HepG2 (cell line): ENCODE measurements around the gene CHRM2. TPM values are rescaled to one million over a fixed set of nuclear protein-coding genes. Genes with fewer than 3 reads are reported as not detected.

ENCODE experiments used
- ATAC-seq: fragments of 200-7000 bp; cut with Tn5 transposase; 3 replicates; pipeline ENCODE4 v1.9.1; 2020; ENCODE audit warnings: mild to moderate bottlenecking, moderate library complexity
- BruUV-seq: library from RNA; stranded (reverse); fragments of 400-500 nt; replicated peaks from 2 replicates; lab custom pipeline; 2021; lab: Mats Ljungman, UMichigan
- CTCF ChIA-PET: fragments of 300-600 bp; formaldehyde crosslinking; extraction: SDS; loops from one replicate; lab custom pipeline; 2021; ENCODE audit warnings: low total read pairs, inconsistent platforms, low intra/inter-chr PET ratio; lab: Yijun Ruan, JAX
- POLR2A ChIA-PET: fragments of 350-600 bp; sonication (Branson Sonifier 250); formaldehyde crosslinking; loops from one replicate; lab custom pipeline; 2020; ENCODE audit warnings: antibody characterized with exemption, inconsistent platforms; lab: Yijun Ruan, JAX
- DNase-seq: peaks from one replicate; pipeline ENCODE4 v3.0.0-alpha.2; 2015; ENCODE audit warnings: low spot score
- FAIRE-seq: peaks from 3 replicates; lab custom pipeline; 2011; peaks lifted over from hg19 to GRCh38; lab: Jason Lieb, UNC
- H2AFZ ChIP-seq: one replicate; pipeline ENCODE4 v1.6.1; 2011; ENCODE audit warnings: low read length, inconsistent platforms
- H3K27ac ChIP-seq: fragments of 300-600 bp; 3 replicates; pipeline ENCODE4 v1.8.0; 2011; ENCODE audit warnings: mixed run types, mild to moderate bottlenecking, mixed read lengths, low read length, inconsistent platforms; ENCODE audit not compliant: insufficient read depth; ENCODE audit errors: extremely low read length
- H3K27me3 ChIP-seq, 2 experiments: fragments of 200-600 bp in 1 of 2; 2 replicates in 1 of 2; 3 replicates in 1 of 2; pipeline versions ENCODE4 v1.6.0 to v1.8.0; 2011; ENCODE audit warnings: low read length in 2 of 2, mild to moderate bottlenecking in 2 of 2, moderate library complexity in 2 of 2, inconsistent platforms in 1 of 2; ENCODE audit not compliant: insufficient read depth in 2 of 2, control insufficient read depth in 1 of 2
- H3K36me3 ChIP-seq, 2 experiments: fragments of 200-600 bp in 1 of 2; replicated peaks in 1 of 2; 2 replicates in 1 of 2; 3 replicates in 1 of 2; pipeline versions ENCODE4 v1.5.1 to v1.8.0; 2011; ENCODE audit warnings: low read length in 2 of 2, inconsistent platforms in 1 of 2; ENCODE audit not compliant: insufficient read depth in 2 of 2, control insufficient read depth in 1 of 2
- H3K4me1 ChIP-seq: 2 replicates; pipeline ENCODE4 v1.5.1; 2012; ENCODE audit warnings: low read length, inconsistent platforms; ENCODE audit not compliant: insufficient read depth
- H3K4me2 ChIP-seq: 2 replicates; pipeline ENCODE4 v1.6.0; 2011; ENCODE audit warnings: low read depth, low read length, inconsistent platforms
- H3K4me3 ChIP-seq, 3 experiments: fragments of 200-600 bp in 1 of 3; sonication (generic), shearing (Covaris generic) in 1 of 3; replicated peaks in 1 of 3; 2 replicates each; pipeline ENCODE4 v1.5.1; 2011 to 2016; ENCODE audit warnings: low read length in 3 of 3, inconsistent platforms in 2 of 3, low read depth in 2 of 3, mild to moderate bottlenecking in 2 of 3, control low read depth in 1 of 3, mixed read lengths in 1 of 3; ENCODE audit not compliant: insufficient read depth in 1 of 3
- H3K79me2 ChIP-seq: one replicate; pipeline ENCODE4 v1.6.1; 2011; ENCODE audit warnings: low read length, inconsistent platforms; ENCODE audit not compliant: insufficient read depth
- H3K9ac ChIP-seq: 2 replicates; pipeline ENCODE4 v1.6.0; 2011; ENCODE audit warnings: mild to moderate bottlenecking, low read depth, low read length, inconsistent platforms; ENCODE audit not compliant: insufficient read depth
- H3K9me3 ChIP-seq: 2 replicates; pipeline ENCODE4 v1.5.1; 2012; ENCODE audit warnings: mild to moderate bottlenecking, low read length
- H4K20me1 ChIP-seq: 2 replicates; pipeline ENCODE4 v1.6.0; 2011; ENCODE audit warnings: inconsistent platforms, mild to moderate bottlenecking, low read length, moderate library complexity; ENCODE audit not compliant: insufficient read depth
- CBFB ChIP-seq: sonication (generic); formaldehyde crosslinking; IDR thresholded peaks from 2 replicates; pipeline ENCODE4 v1.4.0; 2020; ENCODE audit warnings: missing genetic modification reagents
- E2F1 ChIP-seq: sonication (generic); formaldehyde crosslinking; IDR thresholded peaks from 2 replicates; pipeline ENCODE4 v1.5.0; 2020; ENCODE audit warnings: missing genetic modification reagents
- E2F2 ChIP-seq: sonication (generic); formaldehyde crosslinking; IDR thresholded peaks from 2 replicates; pipeline ENCODE4 v1.4.0; 2020; ENCODE audit warnings: missing genetic modification reagents, borderline replicate concordance
- KLF11 ChIP-seq: IDR thresholded peaks from 2 replicates; pipeline ENCODE4 v1.6.1; 2016; ENCODE audit warnings: missing compliant biosample characterization
- SMARCE1 ChIP-seq: fragments of 450-650 bp; IDR thresholded peaks from 2 replicates; pipeline ENCODE4 v1.6.1; 2017; ENCODE audit warnings: borderline replicate concordance
- TBP ChIP-seq: sonication (generic); formaldehyde crosslinking; IDR thresholded peaks from 2 replicates; pipeline ENCODE4 v1.5.0; 2020; ENCODE audit warnings: missing genetic modification reagents
- U2AF2 ChIP-seq: fragments of 200-400 bp; formaldehyde crosslinking; IDR thresholded peaks from 2 replicates; pipeline ENCODE4 v1.6.1; 2017; ENCODE audit warnings: low read depth, mild to moderate bottlenecking, low read length
- ZFP36 ChIP-seq: fragments of 150-350 bp; IDR thresholded peaks from 2 replicates; pipeline ENCODE4 v1.6.1; 2018; ENCODE audit warnings: borderline replicate concordance, low read length, low read depth; ENCODE audit not compliant: partially characterized antibody
- ZKSCAN8 ChIP-seq: IDR thresholded peaks from 2 replicates; pipeline ENCODE4 v1.6.1; 2016; ENCODE audit warnings: borderline replicate concordance, missing genetic modification reagents, missing compliant biosample characterization
- ZNF484 ChIP-seq: sonication (generic); formaldehyde crosslinking; IDR thresholded peaks from 2 replicates; pipeline ENCODE4 v1.5.1; 2020; ENCODE audit warnings: mild to moderate bottlenecking, low read depth, missing genetic modification reagents, borderline replicate concordance
- ZNF652 ChIP-seq: IDR thresholded peaks from 2 replicates; pipeline ENCODE4 v1.6.1; 2016; ENCODE audit warnings: low read depth, borderline replicate concordance
- WGBS: methylation state at CpG from one replicate; pipeline ENCODE4 v1.1.6; 2017; ENCODE audit warnings: low lambda C conversion rate; 5-methylcytosine and 5-hydroxymethylcytosine counted together
- in situ Hi-C: cut with HindIII; loops from 2 replicates; pipeline ENCODE4 v1.10.0; 2017; ENCODE audit warnings: low pct_unique_long_range_greater_than_20kb; ENCODE audit not compliant: extremely low pct_ligation_motif_present
- intact Hi-C: fragments of 100-400 bp; cut with micrococcal nuclease; formaldehyde crosslinking; loops from one replicate; pipeline ENCODE4 v1.10.0; 2022; ENCODE audit not compliant: unreplicated experiment
- polyA plus RNA-seq, 8 experiments: library from polyadenylated mRNA; depleted of rRNA in 3 of 8; stranded (reverse) in 7 of 8; unstranded in 1 of 8; fragments of >200 nt; fragmentation: Illumina TruSeq in 4 of 8; extraction: Trizol in 4 of 8; gene quantifications; 2 replicates each; pipeline versions ENCODE4 v1.2.1 to v1.2.3, GENCODE V29; 2011 to 2016; ENCODE audit warnings: low read depth in 4 of 8, missing spikeins in 1 of 8, mixed read lengths in 1 of 8; ENCODE audit not compliant: insufficient read depth in 1 of 8
- total RNA-seq, 5 experiments: library from RNA; depleted of rRNA; stranded (reverse); fragments of >200 nt; fragmentation: Illumina TruSeq; extraction: Trizol; gene quantifications; 2 replicates each; pipeline ENCODE4 v1.2.3, GENCODE V29; 2016; ENCODE audit warnings: low read depth in 1 of 5
- TF ChIP-seq, protein P1 (sequence below): sonication (generic); formaldehyde crosslinking; IDR thresholded peaks from 2 replicates; pipeline ENCODE4 v1.4.0; 2020; ENCODE audit warnings: missing genetic modification reagents, borderline replicate concordance
- TF ChIP-seq, protein P2 (sequence below): sonication (generic); formaldehyde crosslinking; IDR thresholded peaks from 2 replicates; pipeline ENCODE4 v1.4.0; 2020; ENCODE audit warnings: missing genetic modification reagents, mild to moderate bottlenecking, borderline replicate concordance
- TF ChIP-seq, protein P3 (sequence below): sonication (generic); formaldehyde crosslinking; conservative IDR thresholded peaks from 2 replicates; pipeline ENCODE4 v1.8.0; 2022; ENCODE audit warnings: missing genetic modification reagents

The CHRM2 gene
- total and polyA plus RNA-seq, 2 of the 13 experiments (the other 11 are each of a cell fraction or from before 2014, with no cell fraction given), result not detected

- DNase-seq, result no peak
- Histone ChIP-seq H2AFZ (no peak overlapping the region), H3K79me2 (no peaks in the 10 kb centered on the region), H3K4me2 (no peak overlapping the region), H3K9me3 (no peaks in the 10 kb centered on the region), H3K4me3 (no peak overlapping the region), H3K27me3 (no peaks in the 10 kb centered on the region), H3K4me1 (no peaks in the 10 kb centered on the region), H3K27ac (no peak overlapping the region), H3K36me3 (no peaks in the 10 kb centered on the region), H3K9ac (no peak overlapping the region), H4K20me1 (no peaks in the 10 kb centered on the region)
- CTCF ChIA-PET, result no interaction called here
- ATAC-seq, result no peak
- WGBS, result 53% methylated on average over 5 of the region's 5 CpGs
- in situ Hi-C loops (no loop called here), intact Hi-C loops (no loop called here)
- POLR2A ChIA-PET, result no interaction called here
- FAIRE-seq, result no peak
- BruUV-seq, result no TSS peak
- TF ChIP-seq, protein P1, sequence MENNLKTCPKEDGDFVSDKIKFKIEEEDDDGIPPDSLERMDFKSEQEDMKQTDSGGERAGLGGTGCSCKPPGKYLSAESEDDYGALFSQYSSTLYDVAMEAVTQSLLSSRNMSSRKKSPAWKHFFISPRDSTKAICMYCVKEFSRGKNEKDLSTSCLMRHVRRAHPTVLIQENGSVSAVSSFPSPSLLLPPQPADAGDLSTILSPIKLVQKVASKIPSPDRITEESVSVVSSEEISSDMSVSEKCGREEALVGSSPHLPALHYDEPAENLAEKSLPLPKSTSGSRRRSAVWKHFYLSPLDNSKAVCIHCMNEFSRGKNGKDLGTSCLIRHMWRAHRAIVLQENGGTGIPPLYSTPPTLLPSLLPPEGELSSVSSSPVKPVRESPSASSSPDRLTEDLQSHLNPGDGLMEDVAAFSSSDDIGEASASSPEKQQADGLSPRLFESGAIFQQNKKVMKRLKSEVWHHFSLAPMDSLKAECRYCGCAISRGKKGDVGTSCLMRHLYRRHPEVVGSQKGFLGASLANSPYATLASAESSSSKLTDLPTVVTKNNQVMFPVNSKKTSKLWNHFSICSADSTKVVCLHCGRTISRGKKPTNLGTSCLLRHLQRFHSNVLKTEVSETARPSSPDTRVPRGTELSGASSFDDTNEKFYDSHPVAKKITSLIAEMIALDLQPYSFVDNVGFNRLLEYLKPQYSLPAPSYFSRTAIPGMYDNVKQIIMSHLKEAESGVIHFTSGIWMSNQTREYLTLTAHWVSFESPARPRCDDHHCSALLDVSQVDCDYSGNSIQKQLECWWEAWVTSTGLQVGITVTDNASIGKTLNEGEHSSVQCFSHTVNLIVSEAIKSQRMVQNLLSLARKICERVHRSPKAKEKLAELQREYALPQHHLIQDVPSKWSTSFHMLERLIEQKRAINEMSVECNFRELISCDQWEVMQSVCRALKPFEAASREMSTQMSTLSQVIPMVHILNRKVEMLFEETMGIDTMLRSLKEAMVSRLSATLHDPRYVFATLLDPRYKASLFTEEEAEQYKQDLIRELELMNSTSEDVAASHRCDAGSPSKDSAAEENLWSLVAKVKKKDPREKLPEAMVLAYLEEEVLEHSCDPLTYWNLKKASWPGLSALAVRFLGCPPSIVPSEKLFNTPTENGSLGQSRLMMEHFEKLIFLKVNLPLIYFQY (CRISPR knock-in tag), result no peak
- TF ChIP-seq TBP (no peak), KLF11 (CRISPR knock-in tag) (no peak), ZFP36 (no peak), SMARCE1 (no peak), ZKSCAN8 (no peak), ZNF652 (CRISPR knock-in tag) (no peak), ZNF484 (CRISPR knock-in tag) (no peak), U2AF2 (no peak), E2F2 (no peak), E2F1 (CRISPR knock-in tag) (no peak), CBFB (CRISPR knock-in tag) (no peak)
- TF ChIP-seq, protein P2, sequence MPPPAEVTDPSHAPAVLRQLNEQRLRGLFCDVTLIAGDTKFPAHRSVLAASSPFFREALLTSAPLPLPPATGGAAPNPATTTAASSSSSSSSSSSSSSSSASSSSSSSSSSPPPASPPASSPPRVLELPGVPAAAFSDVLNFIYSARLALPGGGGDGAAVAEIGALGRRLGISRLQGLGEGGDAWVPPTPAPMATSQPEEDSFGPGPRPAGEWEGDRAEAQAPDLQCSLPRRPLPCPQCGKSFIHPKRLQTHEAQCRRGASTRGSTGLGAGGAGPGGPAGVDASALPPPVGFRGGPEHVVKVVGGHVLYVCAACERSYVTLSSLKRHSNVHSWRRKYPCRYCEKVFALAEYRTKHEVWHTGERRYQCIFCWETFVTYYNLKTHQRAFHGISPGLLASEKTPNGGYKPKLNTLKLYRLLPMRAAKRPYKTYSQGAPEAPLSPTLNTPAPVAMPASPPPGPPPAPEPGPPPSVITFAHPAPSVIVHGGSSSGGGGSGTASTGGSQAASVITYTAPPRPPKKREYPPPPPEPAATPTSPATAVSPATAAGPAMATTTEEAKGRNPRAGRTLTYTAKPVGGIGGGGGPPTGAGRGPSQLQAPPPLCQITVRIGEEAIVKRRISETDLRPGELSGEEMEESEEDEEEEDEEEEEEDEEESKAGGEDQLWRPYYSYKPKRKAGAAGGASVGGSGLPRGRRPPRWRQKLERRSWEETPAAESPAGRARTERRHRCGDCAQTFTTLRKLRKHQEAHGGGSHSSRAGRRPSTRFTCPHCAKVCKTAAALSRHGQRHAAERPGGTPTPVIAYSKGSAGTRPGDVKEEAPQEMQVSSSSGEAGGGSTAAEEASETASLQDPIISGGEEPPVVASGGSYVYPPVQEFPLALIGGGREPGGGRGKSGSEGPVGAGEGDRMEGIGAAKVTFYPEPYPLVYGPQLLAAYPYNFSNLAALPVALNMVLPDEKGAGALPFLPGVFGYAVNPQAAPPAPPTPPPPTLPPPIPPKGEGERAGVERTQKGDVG, result no peak
- TF ChIP-seq, protein P3, sequence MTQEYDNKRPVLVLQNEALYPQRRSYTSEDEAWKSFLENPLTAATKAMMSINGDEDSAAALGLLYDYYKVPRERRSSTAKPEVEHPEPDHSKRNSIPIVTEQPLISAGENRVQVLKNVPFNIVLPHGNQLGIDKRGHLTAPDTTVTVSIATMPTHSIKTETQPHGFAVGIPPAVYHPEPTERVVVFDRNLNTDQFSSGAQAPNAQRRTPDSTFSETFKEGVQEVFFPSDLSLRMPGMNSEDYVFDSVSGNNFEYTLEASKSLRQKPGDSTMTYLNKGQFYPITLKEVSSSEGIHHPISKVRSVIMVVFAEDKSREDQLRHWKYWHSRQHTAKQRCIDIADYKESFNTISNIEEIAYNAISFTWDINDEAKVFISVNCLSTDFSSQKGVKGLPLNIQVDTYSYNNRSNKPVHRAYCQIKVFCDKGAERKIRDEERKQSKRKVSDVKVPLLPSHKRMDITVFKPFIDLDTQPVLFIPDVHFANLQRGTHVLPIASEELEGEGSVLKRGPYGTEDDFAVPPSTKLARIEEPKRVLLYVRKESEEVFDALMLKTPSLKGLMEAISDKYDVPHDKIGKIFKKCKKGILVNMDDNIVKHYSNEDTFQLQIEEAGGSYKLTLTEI (CRISPR knock-in tag), result no peak
These were observed 69.0 kb downstream of the CHRM2 start for GRCh38 chr7:136937436-136937835.
